ENCODE data around the gene PRRX2. TPM values are rescaled to one million over a fixed set of nuclear protein-coding genes. Genes with fewer than 3 reads are reported as not detected.
"Not testable (repeated sequence)": the region's sequence is repeated elsewhere in the genome, so short reads cannot be mapped to it uniquely, and the experiment has no call there.

Gene PRRX2
- total RNA-seq, 2 experiments from 2014 or later, result 0.58 to 0.86 TPM

DNA sequence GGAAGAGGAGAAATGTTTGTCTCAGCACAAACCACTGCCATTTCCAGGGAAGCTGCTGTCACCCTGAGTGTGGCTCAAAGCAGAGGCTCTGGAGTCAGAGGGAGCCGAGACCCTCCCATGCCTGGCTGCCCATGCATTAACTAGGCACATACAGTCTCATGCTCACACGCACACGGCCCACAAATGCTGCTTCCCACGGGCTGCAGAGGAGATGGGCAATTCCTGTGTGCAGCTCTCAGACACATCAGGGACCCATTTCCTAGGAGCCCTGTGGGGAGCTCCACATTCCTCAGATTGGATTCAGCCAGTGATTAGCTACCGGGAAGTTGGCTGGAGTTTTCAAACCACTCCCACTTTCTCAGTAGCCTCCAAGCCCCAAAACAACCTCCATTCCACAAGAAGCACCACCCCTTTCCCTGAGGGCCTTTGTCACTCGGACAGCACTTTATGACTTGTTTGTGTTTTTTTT is 96.5 kb downstream of the PRRX2 start:
- no peak overlapping the region for H3K4me3 Mint-ChIP-seq
- no peaks in the 10 kb centered on the region for H3K9me3 Mint-ChIP-seq
- H3K36me3 Mint-ChIP-seq, result no peaks in the 10 kb centered on the region
- CTCF ChIA-PET, result interaction anchor here (1.3 kb wide), 1 partner anchor 35 kb away, joined by 4 read pairs; no protein-coding TSS in a partner anchor
- POLR2A ChIA-PET, result no interaction called here
- DNase-seq, result no peak
- peaks cover 3% of the 10 kb centered on the region for H3K27me3 Mint-ChIP-seq
- peaks cover 7% of the 10 kb centered on the region for H3K4me1 Mint-ChIP-seq (ENCODE audit: low read depth)
- intact Hi-C loops (cut with micrococcal nuclease), result no loop called here
- no peak overlapping the region for H3K27ac Mint-ChIP-seq

DNA sequence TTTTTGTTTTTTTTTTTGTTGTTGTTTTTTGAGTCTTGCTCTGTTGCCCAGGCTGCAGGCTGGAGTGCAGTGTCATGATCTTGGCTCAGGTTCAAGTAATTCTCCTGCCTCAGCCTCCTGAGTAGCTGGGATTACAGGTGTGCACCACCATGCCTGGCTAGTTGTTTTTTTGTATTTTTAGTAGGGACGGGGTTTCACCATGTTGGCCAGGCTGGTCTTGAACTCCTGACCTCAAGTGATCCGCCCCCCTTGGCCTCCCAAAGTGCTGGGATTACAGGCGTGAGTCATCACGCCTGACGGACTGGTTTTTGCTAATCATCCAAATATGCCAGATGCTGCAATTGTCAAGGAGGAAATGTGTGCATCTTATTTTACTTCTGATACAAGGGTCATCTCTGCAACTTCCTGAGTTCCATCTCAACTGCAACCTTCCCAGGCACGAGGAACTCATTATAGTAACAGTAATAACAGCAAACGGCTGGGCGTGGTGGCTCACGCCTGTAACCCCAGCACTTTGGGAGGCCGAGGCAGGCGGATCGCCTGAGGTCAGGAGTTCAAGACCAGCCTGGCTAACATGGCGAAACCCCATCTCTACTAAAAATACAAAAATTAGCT is 97.0 kb downstream of the PRRX2 start:
- intact Hi-C loops (cut with micrococcal nuclease), result not testable (repeated sequence)

DNA sequence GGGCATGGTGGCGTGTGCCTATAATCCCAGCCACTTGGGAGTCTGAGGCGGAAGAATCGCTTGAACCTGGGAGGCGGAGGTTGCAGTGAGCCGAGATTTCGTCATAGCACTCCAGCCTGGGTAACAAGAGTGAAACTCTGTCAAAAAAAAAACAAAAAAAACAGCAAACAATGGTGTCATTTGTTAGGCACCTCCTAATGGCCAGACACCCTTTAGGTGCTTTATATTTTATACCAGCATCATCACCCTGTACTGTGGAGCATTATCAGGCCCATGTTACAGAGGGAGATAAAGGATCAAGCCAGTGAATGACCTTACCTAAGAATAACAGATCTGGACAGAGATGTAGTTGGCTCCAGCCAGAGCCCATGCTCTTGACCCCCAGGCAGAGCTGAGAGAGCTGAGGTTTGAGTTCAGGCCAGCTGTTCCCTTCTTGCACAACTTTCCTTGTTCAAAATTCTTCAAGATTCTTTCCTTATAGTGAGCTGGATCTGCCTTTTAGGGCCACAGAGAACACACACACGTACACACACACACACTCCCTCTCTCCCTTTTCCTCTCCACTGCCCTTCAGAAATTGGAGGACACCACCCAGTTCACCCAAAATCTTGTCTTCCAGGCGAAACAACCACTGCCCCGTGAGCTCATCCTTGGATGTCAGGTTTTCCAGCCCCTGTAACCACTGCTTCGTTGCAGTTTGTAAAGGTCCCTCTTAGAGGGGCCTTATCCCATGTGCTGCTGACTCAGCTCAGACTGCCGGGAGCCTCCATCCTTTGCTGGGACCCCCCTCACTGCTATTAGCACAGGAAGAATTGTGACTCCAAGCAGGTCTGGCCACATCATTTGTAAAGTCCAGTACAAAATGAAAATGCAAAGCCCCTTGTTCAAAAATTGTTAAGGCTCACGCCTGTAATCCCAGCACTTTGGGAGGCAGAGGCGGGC is 97.8 kb downstream of the PRRX2 start:
- no peaks in the 10 kb centered on the region for H3K9me3 Mint-ChIP-seq
- H3K36me3 Mint-ChIP-seq, result no peaks in the 10 kb centered on the region
- no peak overlapping the region for H3K4me3 Mint-ChIP-seq
- H3K4me1 Mint-ChIP-seq (ENCODE audit: low read depth), result no peaks in the 10 kb centered on the region
- peak overlapping the region; percentile 10 for H3K27ac Mint-ChIP-seq
- H3K27me3 Mint-ChIP-seq, result no peaks in the 10 kb centered on the region
- no peak for DNase-seq
- ChIA-PET CTCF (interaction anchor here (0.8 kb wide), 1 partner anchor 37 kb away, joined by 3 read pairs; no protein-coding TSS in a partner anchor), POLR2A (no interaction called here)
- intact Hi-C loops (cut with micrococcal nuclease), result no loop called here

More for the DNA sequence above, 97.0 kb downstream of the PRRX2 start:
- H3K27ac Mint-ChIP-seq; CTCF ChIA-PET; H3K36me3 Mint-ChIP-seq; H3K4me1 Mint-ChIP-seq (ENCODE audit: low read depth); H3K27me3 Mint-ChIP-seq; H3K4me3 Mint-ChIP-seq; H3K9me3 Mint-ChIP-seq; DNase-seq; POLR2A ChIA-PET: not testable (repeated sequence)

DNA sequence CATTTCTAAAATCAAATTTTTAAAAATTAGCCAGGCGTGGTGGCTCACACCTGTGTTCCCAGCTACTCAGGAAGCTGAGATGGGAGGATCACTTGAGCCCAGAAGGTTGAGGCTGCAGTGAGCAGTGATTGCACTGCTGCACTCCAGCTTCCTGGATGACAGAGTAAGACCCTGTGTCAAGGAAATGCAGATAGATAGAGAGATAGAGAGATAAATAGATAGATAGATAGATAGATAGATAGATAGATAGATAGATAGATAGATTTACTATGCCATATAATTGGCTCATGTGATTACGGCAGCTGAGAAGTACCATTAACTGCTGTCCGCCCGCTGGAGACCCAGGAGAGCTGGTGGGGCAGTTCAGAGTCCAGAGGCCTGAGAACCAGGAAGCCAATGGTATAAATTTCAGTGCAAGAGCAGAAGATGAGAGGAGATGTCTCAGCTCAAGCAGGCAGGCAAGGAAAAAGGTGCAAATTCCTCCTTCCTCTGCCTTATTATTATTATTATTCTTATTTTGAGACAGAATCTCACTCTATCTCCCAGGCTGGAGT is 100.4 kb downstream of the PRRX2 start:
- H3K4me1 Mint-ChIP-seq (ENCODE audit: low read depth), result no peaks in the 10 kb centered on the region
- no peak overlapping the region for H3K27ac Mint-ChIP-seq
- intact Hi-C loops (cut with micrococcal nuclease), result no loop called here
- ChIA-PET CTCF (interaction anchor here (1.1 to 1.5 kb wide), 2 partner anchors 25 to 28 kb away, joined by 3 to 4 read pairs; no protein-coding TSS in a partner anchor), POLR2A (no interaction called here)
- no peak for DNase-seq
- H3K9me3 Mint-ChIP-seq, result no peaks in the 10 kb centered on the region
- peaks cover 1% of the 10 kb centered on the region for H3K27me3 Mint-ChIP-seq
- H3K36me3 Mint-ChIP-seq, result no peaks in the 10 kb centered on the region
- H3K4me3 Mint-ChIP-seq, result no peak overlapping the region

DNA sequence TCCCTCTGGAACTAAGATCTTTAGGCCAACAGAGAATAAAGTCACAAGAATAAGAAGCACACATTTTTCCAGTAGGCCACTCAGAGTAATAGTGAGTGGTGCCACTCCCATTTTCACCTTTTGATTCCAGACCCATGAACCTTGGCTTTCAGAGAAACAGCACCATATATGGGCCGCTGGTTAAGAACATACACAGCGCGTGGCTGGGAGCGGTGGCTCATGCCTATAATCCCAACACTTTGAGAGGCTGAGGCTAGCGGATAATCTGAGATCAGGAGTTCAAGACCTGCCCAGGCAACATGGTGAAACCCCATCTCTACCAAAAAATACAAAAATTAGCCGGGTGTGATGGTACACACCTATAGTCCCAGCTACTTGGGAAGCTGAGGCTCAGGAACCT is 103.0 kb downstream of the PRRX2 start:
- no peak for DNase-seq
- ChIA-PET CTCF (interaction anchor here (1.6 to 2.4 kb wide), 2 partner anchors 8 to 31 kb away, joined by 3 to 8 read pairs; no protein-coding TSS in a partner anchor), POLR2A (no interaction called here)
- Mint-ChIP-seq H3K36me3 (no peaks in the 10 kb centered on the region), H3K4me1 (ENCODE audit: low read depth) (no peaks in the 10 kb centered on the region), H3K4me3 (no peak overlapping the region), H3K9me3 (no peaks in the 10 kb centered on the region), H3K27me3 (peaks cover 1% of the 10 kb centered on the region), H3K27ac (no peak overlapping the region)
- intact Hi-C loops (cut with micrococcal nuclease), result no loop called here

DNA sequence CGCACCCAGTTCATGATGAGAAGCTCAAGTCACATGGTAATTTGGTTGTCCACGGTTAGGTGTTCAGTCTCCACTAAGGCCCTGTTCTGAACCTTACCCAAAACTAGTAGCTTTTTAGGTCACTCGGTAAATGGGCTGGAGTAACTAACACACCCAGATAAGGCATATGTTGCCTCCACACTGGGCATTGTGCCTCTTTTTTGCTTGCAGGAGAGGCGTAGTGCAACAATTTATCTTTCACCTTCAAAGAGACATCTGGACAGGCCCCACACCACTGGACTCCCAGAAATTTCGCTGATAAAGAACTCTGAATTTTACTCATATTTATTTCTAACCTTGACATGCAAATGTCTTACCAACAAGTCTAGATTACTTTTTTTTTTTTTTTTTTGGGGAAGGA is 104.2 kb downstream of the PRRX2 start:
- POLR2A ChIA-PET, result no interaction called here
- Mint-ChIP-seq H3K9me3 (no peaks in the 10 kb centered on the region), H3K27me3 (peaks cover 1% of the 10 kb centered on the region), H3K27ac (no peak overlapping the region), H3K4me1 (ENCODE audit: low read depth) (no peaks in the 10 kb centered on the region), H3K4me3 (no peak overlapping the region), H3K36me3 (no peaks in the 10 kb centered on the region)
- CTCF ChIA-PET, result interaction anchor here (2.4 kb wide), 1 partner anchor 32 kb away, joined by 8 read pairs; no protein-coding TSS in a partner anchor
- intact Hi-C loops (cut with micrococcal nuclease), result no loop called here
- DNase-seq, result no peak

DNA sequence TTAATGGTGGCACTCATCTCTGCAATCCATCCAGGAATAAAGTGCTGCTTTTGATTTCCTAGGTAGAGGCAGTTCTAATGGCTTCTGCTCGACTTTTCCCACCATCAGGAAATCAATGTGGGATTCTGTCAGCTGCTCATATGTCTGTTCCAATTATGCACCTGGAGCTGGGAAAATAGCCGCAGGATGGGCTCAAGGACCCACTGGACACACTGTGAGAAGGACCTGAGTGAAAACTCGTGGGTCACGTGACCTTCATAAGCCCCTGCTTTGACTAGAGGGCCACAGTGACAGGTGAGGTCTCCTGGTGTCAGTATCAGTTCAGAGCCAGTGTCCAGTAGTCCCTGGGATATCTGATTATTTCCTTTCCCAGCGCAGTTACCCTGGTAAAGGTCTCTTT is 105.3 kb downstream of the PRRX2 start:
- Mint-ChIP-seq H3K36me3 (no peaks in the 10 kb centered on the region), H3K9me3 (no peaks in the 10 kb centered on the region), H3K4me3 (no peak overlapping the region), H3K4me1 (ENCODE audit: low read depth) (no peaks in the 10 kb centered on the region), H3K27ac (no peak overlapping the region), H3K27me3 (peaks cover 4% of the 10 kb centered on the region)
- CTCF ChIA-PET, result no interaction called here
- intact Hi-C loops (cut with micrococcal nuclease), result no loop called here
- no peak for DNase-seq
- POLR2A ChIA-PET, result no interaction called here

Other genes starting within 250 kb of the PRRX2 start
- gene C9orf50, start 44.5 kb upstream of the PRRX2 start, total RNA-seq, result not detected
- 10 to 100 TPM; 59.9 to 64.6 TPM for gene NTMT1, start 39.5 kb upstream of the PRRX2 start, total RNA-seq
- 10 to 100 TPM; 14.1 to 15.7 TPM for gene ASB6, start 23.5 kb upstream of the PRRX2 start, total RNA-seq
- gene PTGES, start 87.4 kb downstream of the PRRX2 start, total RNA-seq, result not detected
- 10 to 100 TPM; 20.6 to 23.0 TPM for gene TOR1B, start 137.5 kb downstream of the PRRX2 start, total RNA-seq
- 10 to 100 TPM; 38.5 to 41.6 TPM for gene TOR1A, start 158.5 kb downstream of the PRRX2 start, total RNA-seq
- 10 to 100 TPM; 43.6 to 47.0 TPM for gene C9orf78, start 169.6 kb downstream of the PRRX2 start, total RNA-seq
- gene USP20, start 169.8 kb downstream of the PRRX2 start, total RNA-seq, result 10 to 100 TPM; 51.6 to 55.3 TPM